Glutamatergic neuron (in vitro differentiated cells): ENCODE measurements around the gene TMBIM6. TPM values are rescaled to one million over a fixed set of nuclear protein-coding genes. Genes with fewer than 3 reads are reported as not detected.
"Not testable (repeated sequence)": the region's sequence is repeated elsewhere in the genome, so short reads cannot be mapped to it uniquely, and the experiment has no call there.

Experiments
- DNase-seq: peaks from one replicate; pipeline ENCODE4 v3.0.0; 2022
- H3K27ac Mint-ChIP-seq: one replicate; pipeline ENCODE4 v1.8.0; 2020; ENCODE audit warnings: mild to moderate bottlenecking, mixed read lengths, inconsistent platforms; ENCODE audit not compliant: unreplicated experiment
- H3K27me3 Mint-ChIP-seq: one replicate; pipeline ENCODE4 v1.8.0; 2020; ENCODE audit warnings: mild to moderate bottlenecking, moderate library complexity, mixed read lengths, inconsistent platforms; ENCODE audit not compliant: unreplicated experiment
- H3K36me3 Mint-ChIP-seq: one replicate; pipeline ENCODE4 v1.8.0; 2020; ENCODE audit warnings: mild to moderate bottlenecking, mixed read lengths, inconsistent platforms; ENCODE audit not compliant: unreplicated experiment
- H3K4me1 Mint-ChIP-seq: one replicate; pipeline ENCODE4 v1.8.0; 2020; ENCODE audit warnings: mild to moderate bottlenecking, low read depth, mixed read lengths, inconsistent platforms; ENCODE audit not compliant: unreplicated experiment
- H3K4me3 Mint-ChIP-seq: one replicate; pipeline ENCODE4 v1.8.0; 2020; ENCODE audit warnings: mild to moderate bottlenecking, mixed read lengths, inconsistent platforms; ENCODE audit not compliant: unreplicated experiment
- H3K9me3 Mint-ChIP-seq: one replicate; pipeline ENCODE4 v1.8.0; 2020; ENCODE audit warnings: mild to moderate bottlenecking, moderate library complexity, mixed read lengths, inconsistent platforms; ENCODE audit not compliant: unreplicated experiment
- total RNA-seq: library from RNA; stranded (reverse); fragmentation: NEBNext Ultra II Directional; extraction: Animal tissue kit (Norgen Biotek cat#: 25700); gene quantifications from one replicate; pipeline ENCODE4 v1.2.1, GENCODE V29; 2021; ENCODE audit not compliant: unreplicated experiment
- TF ChIP-seq, protein P1 (sequence below): fragments of 200-600 bp; sonication (generic); IDR thresholded peaks from one replicate; pipeline ENCODE4 v1.5.0; 2021; ENCODE audit not compliant: partially characterized antibody, unreplicated experiment

The TMBIM6 gene
- total RNA-seq, 1 donor from 2014 or later: 278 TPM

DNA sequence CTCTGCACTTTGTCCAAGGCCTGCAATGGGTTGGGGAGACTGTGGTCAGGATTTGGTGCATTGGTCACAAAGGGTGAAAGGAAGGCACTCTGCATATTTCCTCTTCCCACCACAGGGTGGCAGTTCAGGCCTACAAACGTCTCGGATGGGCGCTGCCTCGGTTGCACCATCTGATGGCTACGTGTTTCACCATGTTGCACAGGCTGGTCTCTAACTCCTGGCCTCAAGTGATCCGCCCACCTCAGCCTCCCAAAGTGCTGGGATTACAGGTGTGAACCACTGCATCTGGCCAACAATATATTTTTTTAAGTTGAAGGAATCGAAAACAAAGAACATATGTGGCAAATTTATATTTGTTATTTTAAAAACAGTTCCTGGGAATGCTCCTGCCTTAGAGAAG, 35.1 kb downstream of the TMBIM6 start:
- Mint-ChIP-seq H3K27ac (no peak overlapping the region), H3K27me3 (peaks cover 8% of the 10 kb centered on the region), H3K4me1 (peaks cover 4% of the 10 kb centered on the region), H3K9me3 (peaks cover 1% of the 10 kb centered on the region), H3K4me3 (no peak overlapping the region), H3K36me3 (peaks cover 5% of the 10 kb centered on the region)
- TF ChIP-seq, protein P1, sequence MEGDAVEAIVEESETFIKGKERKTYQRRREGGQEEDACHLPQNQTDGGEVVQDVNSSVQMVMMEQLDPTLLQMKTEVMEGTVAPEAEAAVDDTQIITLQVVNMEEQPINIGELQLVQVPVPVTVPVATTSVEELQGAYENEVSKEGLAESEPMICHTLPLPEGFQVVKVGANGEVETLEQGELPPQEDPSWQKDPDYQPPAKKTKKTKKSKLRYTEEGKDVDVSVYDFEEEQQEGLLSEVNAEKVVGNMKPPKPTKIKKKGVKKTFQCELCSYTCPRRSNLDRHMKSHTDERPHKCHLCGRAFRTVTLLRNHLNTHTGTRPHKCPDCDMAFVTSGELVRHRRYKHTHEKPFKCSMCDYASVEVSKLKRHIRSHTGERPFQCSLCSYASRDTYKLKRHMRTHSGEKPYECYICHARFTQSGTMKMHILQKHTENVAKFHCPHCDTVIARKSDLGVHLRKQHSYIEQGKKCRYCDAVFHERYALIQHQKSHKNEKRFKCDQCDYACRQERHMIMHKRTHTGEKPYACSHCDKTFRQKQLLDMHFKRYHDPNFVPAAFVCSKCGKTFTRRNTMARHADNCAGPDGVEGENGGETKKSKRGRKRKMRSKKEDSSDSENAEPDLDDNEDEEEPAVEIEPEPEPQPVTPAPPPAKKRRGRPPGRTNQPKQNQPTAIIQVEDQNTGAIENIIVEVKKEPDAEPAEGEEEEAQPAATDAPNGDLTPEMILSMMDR: peak; percentile 78
- peak; percentile 73 for DNase-seq

DNA sequence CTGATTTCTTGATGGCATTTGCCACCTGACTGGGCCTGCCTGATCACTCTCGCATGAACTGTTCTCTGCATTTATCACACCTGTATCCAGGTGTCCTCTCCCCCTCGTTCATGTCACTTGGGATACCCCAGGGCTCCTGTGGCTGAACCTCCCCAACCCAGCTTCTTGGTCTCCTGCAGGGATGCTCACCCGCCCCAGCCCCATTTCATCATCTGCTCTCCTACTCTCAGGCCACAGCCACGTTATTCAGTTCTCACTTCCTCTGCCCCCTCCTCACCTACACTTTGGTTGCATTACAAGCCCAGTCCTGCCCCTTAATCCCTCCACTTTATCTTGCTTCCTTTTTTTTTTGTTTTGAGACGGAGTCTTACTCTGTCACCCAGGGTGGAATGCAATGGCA, 35.5 kb downstream of the TMBIM6 start:
- Mint-ChIP-seq H3K36me3 (peaks cover 5% of the 10 kb centered on the region), H3K4me3 (peak overlapping the region; percentile 8), H3K27ac (peak overlapping the region; percentile 67), H3K4me1 (peaks cover 4% of the 10 kb centered on the region), H3K9me3 (peaks cover 1% of the 10 kb centered on the region), H3K27me3 (peaks cover 8% of the 10 kb centered on the region)
- TF ChIP-seq, protein P1: no peak
- no peak for DNase-seq

DNA sequence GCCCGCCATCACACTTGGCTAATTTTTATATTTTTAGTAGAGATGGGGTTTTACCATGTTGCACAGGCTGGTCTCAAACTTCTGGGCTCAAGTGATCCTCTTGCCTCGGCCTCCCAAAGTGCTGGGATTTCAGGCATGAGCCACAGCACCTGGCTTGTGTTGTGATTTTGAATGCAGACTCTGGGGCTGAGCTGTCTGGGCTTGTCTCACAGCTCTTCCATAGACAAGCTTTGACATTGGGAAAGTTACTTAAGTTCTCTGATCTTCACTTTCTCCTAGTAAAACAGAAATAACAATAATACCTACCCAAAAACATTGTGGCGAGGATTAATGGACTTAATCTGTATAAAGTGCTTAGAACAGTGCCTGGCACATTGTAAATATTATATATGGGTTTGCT, 36.0 kb downstream of the TMBIM6 start:
- TF ChIP-seq, protein P1: no peak
- DNase-seq: no peak
- peaks cover 1% of the 10 kb centered on the region for H3K9me3 Mint-ChIP-seq
- peaks cover 8% of the 10 kb centered on the region for H3K27me3 Mint-ChIP-seq
- no peak overlapping the region for H3K27ac Mint-ChIP-seq
- H3K4me3 Mint-ChIP-seq: no peak overlapping the region
- peaks cover 4% of the 10 kb centered on the region for H3K4me1 Mint-ChIP-seq
- H3K36me3 Mint-ChIP-seq: peaks cover 5% of the 10 kb centered on the region

DNA sequence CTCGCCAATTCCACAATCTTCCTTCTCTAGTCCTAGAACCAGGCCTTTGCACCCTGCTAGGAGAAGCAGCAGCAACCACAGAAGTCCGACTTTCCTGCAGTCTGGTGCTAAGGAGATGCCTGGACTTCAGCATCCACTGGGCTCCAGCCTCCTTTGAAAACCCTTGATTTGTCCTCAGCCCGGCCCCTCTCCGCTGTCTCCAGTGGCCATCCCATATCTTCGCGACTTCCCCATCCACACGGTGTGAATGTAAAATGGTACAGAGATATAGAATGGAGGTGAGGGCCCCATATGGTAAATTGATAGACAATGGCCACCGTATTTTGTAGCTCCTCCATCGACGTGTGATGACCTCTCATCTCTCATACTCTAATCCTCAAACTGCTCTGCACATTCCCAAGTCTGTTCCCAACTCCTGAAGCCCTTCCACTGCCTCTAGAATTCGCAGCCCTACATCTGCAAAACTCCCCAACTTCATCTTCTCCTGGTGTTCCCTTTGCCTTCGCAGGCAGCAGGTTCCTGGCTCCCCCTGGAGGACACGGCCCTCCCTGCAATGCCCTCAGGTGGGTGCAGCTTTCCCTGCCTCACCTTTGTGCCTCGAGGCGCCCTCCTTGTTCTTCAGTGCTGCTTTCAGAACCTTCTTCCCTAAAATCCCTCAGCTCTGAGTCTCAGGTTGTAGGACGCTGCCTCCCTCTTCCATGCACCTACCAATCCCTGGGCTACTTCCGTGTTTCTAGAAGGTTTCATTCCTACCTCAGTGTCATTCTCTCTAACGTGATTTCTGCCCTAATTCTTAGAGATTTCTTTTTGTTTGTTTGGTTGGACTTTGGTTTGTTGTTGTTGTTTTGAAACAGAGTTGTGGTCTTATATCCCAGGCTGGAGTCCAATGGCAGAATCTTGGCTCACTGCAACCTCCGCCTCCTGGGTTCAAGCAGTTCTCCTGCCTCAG, 36.7 kb downstream of the TMBIM6 start:
- H3K9me3 Mint-ChIP-seq: peaks cover 1% of the 10 kb centered on the region
- peaks cover 8% of the 10 kb centered on the region for H3K27me3 Mint-ChIP-seq
- peaks cover 4% of the 10 kb centered on the region for H3K4me1 Mint-ChIP-seq
- peaks cover 5% of the 10 kb centered on the region for H3K36me3 Mint-ChIP-seq
- peak; percentile 78 for DNase-seq
- H3K4me3 Mint-ChIP-seq: no peak overlapping the region
- TF ChIP-seq, protein P1: peak; percentile 79
- peak overlapping the region; percentile 33 for H3K27ac Mint-ChIP-seq

DNA sequence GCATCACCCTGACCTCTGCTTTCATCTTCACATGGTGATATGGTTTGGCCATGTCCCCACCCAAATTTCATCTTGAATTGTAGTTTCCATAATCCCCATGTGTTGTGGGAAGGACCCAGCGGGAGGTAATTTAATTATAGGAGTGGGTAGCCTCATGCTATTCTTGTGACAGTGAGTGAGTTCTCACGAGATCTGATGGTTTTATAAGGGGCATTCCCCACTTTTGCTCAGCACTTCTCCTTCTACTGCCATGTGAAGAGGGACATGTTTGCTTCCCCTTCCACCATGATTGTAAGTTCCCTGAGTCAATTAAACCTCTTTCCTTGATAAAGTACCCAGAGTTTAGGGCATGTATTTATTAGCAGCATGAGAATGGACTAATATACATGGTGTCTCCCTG, 38.2 kb downstream of the TMBIM6 start:
- H3K4me3 Mint-ChIP-seq: no peak overlapping the region
- no peak for DNase-seq
- no peak overlapping the region for H3K27ac Mint-ChIP-seq
- H3K4me1 Mint-ChIP-seq: peaks cover 4% of the 10 kb centered on the region
- H3K27me3 Mint-ChIP-seq: peaks cover 8% of the 10 kb centered on the region
- H3K36me3 Mint-ChIP-seq: peaks cover 5% of the 10 kb centered on the region
- peaks cover 3% of the 10 kb centered on the region for H3K9me3 Mint-ChIP-seq
- TF ChIP-seq, protein P1: no peak

DNA sequence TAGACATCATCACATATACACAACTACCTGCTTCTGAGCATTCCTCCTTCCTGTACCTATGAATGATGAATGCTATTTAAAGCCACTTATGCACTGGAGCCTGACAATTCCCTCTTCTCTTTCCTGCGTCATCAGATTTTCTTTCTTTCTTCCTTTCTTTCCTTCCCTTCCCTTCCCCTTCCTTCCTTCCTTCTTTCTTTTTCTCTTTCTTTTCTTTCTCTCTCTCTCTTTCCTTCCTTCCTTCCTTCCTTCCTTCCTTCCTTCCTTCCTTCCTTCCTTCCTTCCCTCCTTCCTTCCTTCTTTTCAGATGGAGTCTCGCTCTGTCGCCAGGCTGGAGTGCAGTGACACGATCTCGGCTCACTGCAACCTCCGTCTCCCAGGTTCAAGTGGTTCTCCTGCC, 39.6 kb downstream of the TMBIM6 start:
- H3K4me1 Mint-ChIP-seq, H3K27me3 Mint-ChIP-seq, DNase-seq, H3K27ac Mint-ChIP-seq, H3K9me3 Mint-ChIP-seq, H3K36me3 Mint-ChIP-seq, H3K4me3 Mint-ChIP-seq: not testable (repeated sequence)
